Measurements from ENCODE around the gene CALD1. TPM values are rescaled to one million over a fixed set of nuclear protein-coding genes. Genes with fewer than 3 reads are reported as not detected.

The CALD1 gene
- polyA plus RNA-seq, 2 of the 4 experiments (the other 2 are of a cell fraction) = 136 to 150 TPM

- ChIA-PET POLR2A (interaction anchor here (0.7 kb wide), 1 partner anchor 45 kb away, joined by 3 read pairs; no protein-coding TSS in a partner anchor), CTCF (interaction anchor here (0.7 to 1.5 kb wide), 8 partner anchors 9 to 91 kb away, joined by 3 to 5 read pairs (median 3); no protein-coding TSS in a partner anchor)
- TF ChIP-seq RFX5 (IDR thresholded peaks at IDR 0.05) (no peak), ZC3H11A (IDR thresholded peaks at IDR 0.05) (no peak), JUN (IDR thresholded peaks at IDR 0.05) (no peak), FOXS1 (CRISPR knock-in tag; IDR thresholded peaks at IDR 0.05) (no peak), POLR2A (IDR thresholded peaks at IDR 0.05; ENCODE audit: low read length) (no peak), EHF (CRISPR knock-in tag; IDR thresholded peaks at IDR 0.05) (no peak), EHMT2 (IDR thresholded peaks at IDR 0.05; ENCODE audit: low read depth) (no peak), HMGXB4 (CRISPR knock-in tag; IDR thresholded peaks at IDR 0.05; ENCODE audit: borderline replicate concordance) (no peak), ZSCAN20 (CRISPR knock-in tag; IDR thresholded peaks at IDR 0.05) (no peak), RCOR1 (IDR thresholded peaks at IDR 0.05; ENCODE audit: low read depth, low read length) (no peak), ELK1 (IDR thresholded peaks at IDR 0.05; ENCODE audit: low read depth, low read length) (no peak), NPAS2 (CRISPR knock-in tag; IDR thresholded peaks at IDR 0.05; ENCODE audit: borderline replicate concordance) (no peak)
- Histone ChIP-seq H3K4me1 (peaks cover 7% of the 10 kb centered on the region; the same call in 2 of the 3 replicates), H3K9me3 (no peaks in the 10 kb centered on the region), H3K4me3 (no peak overlapping the region), H3K27ac (no peak overlapping the region), H3K4me2 (no peak overlapping the region)
- DNase-seq (ENCODE audit: low read depth in 1 of 2, low spot score in 1 of 2) (no peak), FAIRE-seq (no peak), ATAC-seq (no peak)
- whole genome bisulfite sequencing (ENCODE audit: missing lambda C conversion rate) = 79% methylated on average over 15 of the region's 15 CpGs
Measured at GRCh38 chr7:134766779-134767519, 12.5 kb upstream of the CALD1 start.

- no peak for ATAC-seq
- no peak for TF ChIP-seq ELK1 (IDR thresholded peaks at IDR 0.05; ENCODE audit: low read depth, low read length)
- no peak for TF ChIP-seq ZFP36 (IDR thresholded peaks at IDR 0.05; ENCODE audit: borderline replicate concordance, partially characterized antibody)
- TF ChIP-seq, protein P1, sequence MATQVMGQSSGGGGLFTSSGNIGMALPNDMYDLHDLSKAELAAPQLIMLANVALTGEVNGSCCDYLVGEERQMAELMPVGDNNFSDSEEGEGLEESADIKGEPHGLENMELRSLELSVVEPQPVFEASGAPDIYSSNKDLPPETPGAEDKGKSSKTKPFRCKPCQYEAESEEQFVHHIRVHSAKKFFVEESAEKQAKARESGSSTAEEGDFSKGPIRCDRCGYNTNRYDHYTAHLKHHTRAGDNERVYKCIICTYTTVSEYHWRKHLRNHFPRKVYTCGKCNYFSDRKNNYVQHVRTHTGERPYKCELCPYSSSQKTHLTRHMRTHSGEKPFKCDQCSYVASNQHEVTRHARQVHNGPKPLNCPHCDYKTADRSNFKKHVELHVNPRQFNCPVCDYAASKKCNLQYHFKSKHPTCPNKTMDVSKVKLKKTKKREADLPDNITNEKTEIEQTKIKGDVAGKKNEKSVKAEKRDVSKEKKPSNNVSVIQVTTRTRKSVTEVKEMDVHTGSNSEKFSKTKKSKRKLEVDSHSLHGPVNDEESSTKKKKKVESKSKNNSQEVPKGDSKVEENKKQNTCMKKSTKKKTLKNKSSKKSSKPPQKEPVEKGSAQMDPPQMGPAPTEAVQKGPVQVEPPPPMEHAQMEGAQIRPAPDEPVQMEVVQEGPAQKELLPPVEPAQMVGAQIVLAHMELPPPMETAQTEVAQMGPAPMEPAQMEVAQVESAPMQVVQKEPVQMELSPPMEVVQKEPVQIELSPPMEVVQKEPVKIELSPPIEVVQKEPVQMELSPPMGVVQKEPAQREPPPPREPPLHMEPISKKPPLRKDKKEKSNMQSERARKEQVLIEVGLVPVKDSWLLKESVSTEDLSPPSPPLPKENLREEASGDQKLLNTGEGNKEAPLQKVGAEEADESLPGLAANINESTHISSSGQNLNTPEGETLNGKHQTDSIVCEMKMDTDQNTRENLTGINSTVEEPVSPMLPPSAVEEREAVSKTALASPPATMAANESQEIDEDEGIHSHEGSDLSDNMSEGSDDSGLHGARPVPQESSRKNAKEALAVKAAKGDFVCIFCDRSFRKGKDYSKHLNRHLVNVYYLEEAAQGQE (IDR thresholded peaks at IDR 0.05) = no peak
- TF ChIP-seq, protein P2, sequence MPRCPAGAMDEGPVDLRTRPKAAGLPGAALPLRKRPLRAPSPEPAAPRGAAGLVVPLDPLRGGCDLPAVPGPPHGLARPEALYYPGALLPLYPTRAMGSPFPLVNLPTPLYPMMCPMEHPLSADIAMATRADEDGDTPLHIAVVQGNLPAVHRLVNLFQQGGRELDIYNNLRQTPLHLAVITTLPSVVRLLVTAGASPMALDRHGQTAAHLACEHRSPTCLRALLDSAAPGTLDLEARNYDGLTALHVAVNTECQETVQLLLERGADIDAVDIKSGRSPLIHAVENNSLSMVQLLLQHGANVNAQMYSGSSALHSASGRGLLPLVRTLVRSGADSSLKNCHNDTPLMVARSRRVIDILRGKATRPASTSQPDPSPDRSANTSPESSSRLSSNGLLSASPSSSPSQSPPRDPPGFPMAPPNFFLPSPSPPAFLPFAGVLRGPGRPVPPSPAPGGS (IDR thresholded peaks at IDR 0.05) = no peak
- TF ChIP-seq CHD2 (IDR thresholded peaks at IDR 0.05; ENCODE audit: low read length, partially characterized antibody) = no peak
- TF ChIP-seq SMC3 (IDR thresholded peaks at IDR 0.05) = no peak
- no peak for FAIRE-seq
- POLR2A ChIA-PET = interaction anchor here (0.7 kb wide), 1 partner anchor 46 kb away, joined by 3 read pairs; no protein-coding TSS in a partner anchor
- Histone ChIP-seq H3K9me3 (no peaks in the 10 kb centered on the region), H3K4me3 (no peak overlapping the region), H3K4me2 (no peak overlapping the region), H3K4me1 (peaks cover 9% of the 10 kb centered on the region; the same call in 2 of the 3 replicates), H3K27ac (no peak overlapping the region)
- no peak for DNase-seq (ENCODE audit: low read depth in 1 of 2, low spot score in 1 of 2)
- CTCF ChIA-PET = interaction anchor here (0.8 to 1.5 kb wide), 8 partner anchors 9 to 90 kb away, joined by 3 to 5 read pairs (median 3); no protein-coding TSS in a partner anchor
- WGBS (ENCODE audit: missing lambda C conversion rate) = 84% methylated on average over 5 of the region's 5 CpGs
Measured at GRCh38 chr7:134767520-134768168, 11.8 kb upstream of the CALD1 start.

All from A549 (cell line).